Esophagus muscularis mucosa (tissue), 3 donors: ENCODE data around the gene PLIN4.

Source experiments
- EP300 ChIP-seq: sonication (generic); formaldehyde crosslinking; IDR thresholded peaks from one replicate; pipeline ENCODE4 v1.6.1; 2017; ENCODE audit warnings: antibody characterized with exemption
- TF ChIP-seq, protein P1 (sequence below), 3 experiments: fragments of 200-600 bp in 2 of 3; fragments of 450-650 bp in 1 of 3; sonication (generic) in 2 of 3; IDR thresholded peaks; one replicate each; pipeline ENCODE4 v1.5.1; 2017 to 2019; ENCODE audit warnings: antibody characterized with exemption in 3 of 3, mild to moderate bottlenecking in 2 of 3, moderate library complexity in 1 of 3

DNA sequence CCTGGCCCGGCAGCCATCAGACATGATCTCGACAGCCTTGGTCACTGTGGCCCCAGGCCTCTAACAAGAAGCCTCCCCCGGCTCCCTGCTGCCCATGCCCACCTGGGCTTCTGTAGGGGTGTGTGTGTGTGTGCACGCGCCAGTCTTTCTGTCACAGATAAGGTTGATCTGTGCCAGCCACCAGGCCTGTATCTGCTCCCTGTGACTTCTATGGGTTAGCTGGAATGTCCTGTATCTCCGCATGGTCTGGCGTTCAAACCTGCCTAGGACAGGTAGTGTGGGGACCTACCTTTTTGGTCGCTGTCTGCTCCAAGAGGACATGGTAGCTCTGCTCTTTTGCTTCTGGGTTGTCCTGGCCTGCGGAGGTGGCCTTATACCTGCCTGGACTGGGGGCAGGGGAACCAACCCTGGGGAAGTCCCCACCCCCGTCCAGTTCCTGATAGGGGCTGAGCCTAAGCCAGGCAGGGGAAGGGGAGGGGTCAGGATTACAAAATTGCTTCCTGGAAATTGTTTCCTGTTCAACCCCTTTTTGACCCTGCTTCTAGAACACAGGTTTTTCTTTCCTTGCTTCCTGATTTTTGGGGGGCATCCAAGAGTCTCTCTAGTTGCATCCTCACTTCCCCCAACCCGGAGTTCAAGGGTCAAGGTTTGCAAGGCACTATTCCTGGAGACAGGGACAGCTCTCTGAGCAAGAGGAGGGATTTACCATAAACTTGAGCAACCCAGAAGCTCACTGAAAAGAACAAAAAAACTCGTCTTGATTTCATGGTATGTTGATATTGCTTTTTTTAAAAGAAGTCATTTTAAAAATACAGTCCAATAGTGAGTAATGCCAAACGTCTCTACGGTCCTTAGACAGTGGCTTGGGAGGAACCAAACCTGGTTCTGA lies 21.7 kb upstream of the PLIN4 start, which contains the start of gene LRG1:
- TF ChIP-seq, protein P1, sequence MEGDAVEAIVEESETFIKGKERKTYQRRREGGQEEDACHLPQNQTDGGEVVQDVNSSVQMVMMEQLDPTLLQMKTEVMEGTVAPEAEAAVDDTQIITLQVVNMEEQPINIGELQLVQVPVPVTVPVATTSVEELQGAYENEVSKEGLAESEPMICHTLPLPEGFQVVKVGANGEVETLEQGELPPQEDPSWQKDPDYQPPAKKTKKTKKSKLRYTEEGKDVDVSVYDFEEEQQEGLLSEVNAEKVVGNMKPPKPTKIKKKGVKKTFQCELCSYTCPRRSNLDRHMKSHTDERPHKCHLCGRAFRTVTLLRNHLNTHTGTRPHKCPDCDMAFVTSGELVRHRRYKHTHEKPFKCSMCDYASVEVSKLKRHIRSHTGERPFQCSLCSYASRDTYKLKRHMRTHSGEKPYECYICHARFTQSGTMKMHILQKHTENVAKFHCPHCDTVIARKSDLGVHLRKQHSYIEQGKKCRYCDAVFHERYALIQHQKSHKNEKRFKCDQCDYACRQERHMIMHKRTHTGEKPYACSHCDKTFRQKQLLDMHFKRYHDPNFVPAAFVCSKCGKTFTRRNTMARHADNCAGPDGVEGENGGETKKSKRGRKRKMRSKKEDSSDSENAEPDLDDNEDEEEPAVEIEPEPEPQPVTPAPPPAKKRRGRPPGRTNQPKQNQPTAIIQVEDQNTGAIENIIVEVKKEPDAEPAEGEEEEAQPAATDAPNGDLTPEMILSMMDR (IDR thresholded peaks at IDR 0.05): no peak
- no peak for TF ChIP-seq EP300
